Parathyroid adenoma (tissue), 2 donors: ENCODE measurements around the gene SLC27A6.

Experiments
- H2AFZ ChIP-seq: fragments of 300-600 bp; sonication (generic); one replicate; pipeline ENCODE4 v1.7.0; 2017; ENCODE audit warnings: antibody characterized with exemption, mild to moderate bottlenecking
- H3K27ac ChIP-seq: fragments of 300-600 bp; sonication (generic); one replicate; pipeline ENCODE4 v1.7.0; 2017
- H3K27me3 ChIP-seq: fragments of 300-600 bp; sonication (generic); one replicate; pipeline ENCODE4 v1.7.0; 2017; ENCODE audit warnings: low read length; ENCODE audit not compliant: control insufficient read depth, insufficient read depth
- H3K36me3 ChIP-seq: fragments of 300-600 bp; sonication (generic); one replicate; pipeline ENCODE4 v1.7.0; 2017; ENCODE audit warnings: low read length; ENCODE audit not compliant: control insufficient read depth, insufficient read depth
- H3K4me1 ChIP-seq: fragments of 300-600 bp; sonication (generic); one replicate; pipeline ENCODE4 v1.7.0; 2017; ENCODE audit warnings: control low read depth
- H3K4me2 ChIP-seq: fragments of 300-600 bp; sonication (generic); one replicate; pipeline ENCODE4 v1.7.0; 2017; ENCODE audit warnings: low read length
- H3K4me3 ChIP-seq: fragments of 300-600 bp; sonication (generic); one replicate; pipeline ENCODE4 v1.7.0; 2017; ENCODE audit warnings: low read depth, low read length
- H3K79me2 ChIP-seq: fragments of 300-600 bp; sonication (generic); one replicate; pipeline ENCODE4 v1.7.0; 2017; ENCODE audit warnings: control low read depth
- H3K9ac ChIP-seq: fragments of 300-600 bp; sonication (generic); one replicate; pipeline ENCODE4 v1.7.0; 2017; ENCODE audit warnings: mild to moderate bottlenecking
- H3K9me3 ChIP-seq: fragments of 300-600 bp; sonication (generic); one replicate; pipeline ENCODE4 v1.7.0; 2017; ENCODE audit warnings: low read length; ENCODE audit not compliant: control insufficient read depth
- CTCF ChIP-seq: fragments of 300-600 bp; sonication (generic); IDR thresholded peaks from one replicate; pipeline ENCODE4 v1.7.0; 2017; ENCODE audit warnings: antibody characterized with exemption, mild to moderate bottlenecking
- donor health status: primary hyperparathyroidism.

Gene SLC27A6

GRCh38 chr5:128973244-128973643 is 8.0 kb downstream of the SLC27A6 start:
- no peak for TF ChIP-seq CTCF
- no peaks in the 10 kb centered on the region for H3K36me3 ChIP-seq
- H3K9me3 ChIP-seq = no peaks in the 10 kb centered on the region
- H3K4me2 ChIP-seq = no peak overlapping the region
- no peak overlapping the region for H3K27ac ChIP-seq
- no peaks in the 10 kb centered on the region for H3K4me1 ChIP-seq
- no peak overlapping the region for H2AFZ ChIP-seq
- H3K9ac ChIP-seq = no peak overlapping the region
- H3K79me2 ChIP-seq = no peaks in the 10 kb centered on the region
- H3K27me3 ChIP-seq = no peaks in the 10 kb centered on the region
- H3K4me3 ChIP-seq = no peak overlapping the region

GRCh38 chr5:128974567-128974966 is 9.3 kb downstream of the SLC27A6 start:
- Histone ChIP-seq H3K27me3 (no peaks in the 10 kb centered on the region), H3K9ac (no peak overlapping the region), H3K36me3 (no peaks in the 10 kb centered on the region), H2AFZ (no peak overlapping the region), H3K4me1 (no peaks in the 10 kb centered on the region), H3K9me3 (no peaks in the 10 kb centered on the region), H3K4me2 (no peak overlapping the region), H3K27ac (no peak overlapping the region), H3K79me2 (no peaks in the 10 kb centered on the region), H3K4me3 (no peak overlapping the region)
- TF ChIP-seq CTCF = no peak

GRCh38 chr5:128979761-128980160 is 14.5 kb downstream of the SLC27A6 start:
- Histone ChIP-seq H3K27ac (no peak overlapping the region), H3K4me1 (no peaks in the 10 kb centered on the region), H3K4me3 (no peak overlapping the region), H2AFZ (no peak overlapping the region), H3K4me2 (no peak overlapping the region), H3K27me3 (no peaks in the 10 kb centered on the region), H3K9me3 (no peaks in the 10 kb centered on the region), H3K36me3 (no peaks in the 10 kb centered on the region), H3K9ac (no peak overlapping the region), H3K79me2 (no peaks in the 10 kb centered on the region)
- TF ChIP-seq CTCF = no peak

GRCh38 chr5:128980917-128981316 is 15.6 kb downstream of the SLC27A6 start:
- Histone ChIP-seq H3K27me3 (no peaks in the 10 kb centered on the region), H3K79me2 (no peaks in the 10 kb centered on the region), H3K27ac (no peak overlapping the region), H2AFZ (no peak overlapping the region), H3K4me2 (no peak overlapping the region), H3K9me3 (no peaks in the 10 kb centered on the region), H3K36me3 (no peaks in the 10 kb centered on the region), H3K9ac (no peak overlapping the region), H3K4me1 (no peaks in the 10 kb centered on the region), H3K4me3 (no peak overlapping the region)
- no peak for TF ChIP-seq CTCF

- no peak overlapping the region for H3K9ac ChIP-seq
- no peaks in the 10 kb centered on the region for H3K36me3 ChIP-seq
- no peaks in the 10 kb centered on the region for H3K4me1 ChIP-seq
- H3K27ac ChIP-seq = no peak overlapping the region
- no peaks in the 10 kb centered on the region for H3K27me3 ChIP-seq
- H3K4me2 ChIP-seq = no peak overlapping the region
- no peak for TF ChIP-seq CTCF
- no peaks in the 10 kb centered on the region for H3K9me3 ChIP-seq
- H2AFZ ChIP-seq = no peak overlapping the region
- no peaks in the 10 kb centered on the region for H3K79me2 ChIP-seq
- no peak overlapping the region for H3K4me3 ChIP-seq
Observed at GRCh38 chr5:128984480-128984879, 19.2 kb downstream of the SLC27A6 start.
